ENCODE data around the gene LRP4.

DNA sequence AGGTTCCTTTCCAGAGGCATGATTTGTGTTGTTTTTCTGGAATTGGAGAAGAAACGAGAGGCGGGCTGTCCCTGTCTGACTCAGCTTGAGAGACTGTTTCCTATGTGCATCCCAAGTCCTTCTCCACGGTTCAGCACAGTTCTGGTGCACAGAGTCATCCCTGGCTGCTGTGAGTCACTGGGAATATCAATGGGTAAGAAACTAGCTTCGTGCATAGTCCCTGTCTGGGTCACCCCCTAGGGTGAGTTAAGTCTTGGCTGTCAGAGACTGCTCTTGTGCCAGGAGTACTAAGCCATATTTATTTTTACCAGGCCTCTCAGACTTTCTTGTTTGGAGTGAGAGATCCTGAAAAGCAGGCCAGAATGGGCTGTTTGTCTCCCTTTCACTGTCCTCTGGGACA is 2.4 kb upstream of the LRP4 start:
- no peak for TF ChIP-seq ESRRG (CRISPR knock-in tag; IDR thresholded peaks at IDR 0.05)
- no peak for TF ChIP-seq ZNF565 (CRISPR knock-in tag; conservative IDR thresholded peaks at IDR 0.05; ENCODE audit: low read depth)
- TF ChIP-seq RARB (CRISPR knock-in tag; IDR thresholded peaks at IDR 0.05), result no peak
- TF ChIP-seq, protein P1, sequence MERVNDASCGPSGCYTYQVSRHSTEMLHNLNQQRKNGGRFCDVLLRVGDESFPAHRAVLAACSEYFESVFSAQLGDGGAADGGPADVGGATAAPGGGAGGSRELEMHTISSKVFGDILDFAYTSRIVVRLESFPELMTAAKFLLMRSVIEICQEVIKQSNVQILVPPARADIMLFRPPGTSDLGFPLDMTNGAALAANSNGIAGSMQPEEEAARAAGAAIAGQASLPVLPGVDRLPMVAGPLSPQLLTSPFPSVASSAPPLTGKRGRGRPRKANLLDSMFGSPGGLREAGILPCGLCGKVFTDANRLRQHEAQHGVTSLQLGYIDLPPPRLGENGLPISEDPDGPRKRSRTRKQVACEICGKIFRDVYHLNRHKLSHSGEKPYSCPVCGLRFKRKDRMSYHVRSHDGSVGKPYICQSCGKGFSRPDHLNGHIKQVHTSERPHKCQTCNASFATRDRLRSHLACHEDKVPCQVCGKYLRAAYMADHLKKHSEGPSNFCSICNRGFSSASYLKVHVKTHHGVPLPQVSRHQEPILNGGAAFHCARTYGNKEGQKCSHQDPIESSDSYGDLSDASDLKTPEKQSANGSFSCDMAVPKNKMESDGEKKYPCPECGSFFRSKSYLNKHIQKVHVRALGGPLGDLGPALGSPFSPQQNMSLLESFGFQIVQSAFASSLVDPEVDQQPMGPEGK (CRISPR knock-in tag; IDR thresholded peaks at IDR 0.05; ENCODE audit: borderline replicate concordance), result no peak
- no peak for TF ChIP-seq ZNF8 (CRISPR knock-in tag; IDR thresholded peaks at IDR 0.05)
